ENCODE measurements around the gene SGCG.

Gene SGCG

GRCh38 chr13:23268441-23268840, 87.7 kb downstream of the SGCG start:
- TF ChIP-seq MAX (IDR thresholded peaks at IDR 0.05; ENCODE audit: low read depth, low read length), result no peak
- TF ChIP-seq MYC (IDR thresholded peaks at IDR 0.05; ENCODE audit: low read depth, low read length), result no peak
- no peak for TF ChIP-seq POLR2A (IDR thresholded peaks at IDR 0.05; ENCODE audit: extremely low read depth, insufficient read length)
- TF ChIP-seq CTCF (IDR thresholded peaks at IDR 0.05; ENCODE audit: low read depth, low read length), result no peak
- DNase-seq (ENCODE audit: low read depth), result no peak
- H3K4me3 ChIP-seq (ENCODE audit: low read depth, low read length), result no peak overlapping the region

DNA sequence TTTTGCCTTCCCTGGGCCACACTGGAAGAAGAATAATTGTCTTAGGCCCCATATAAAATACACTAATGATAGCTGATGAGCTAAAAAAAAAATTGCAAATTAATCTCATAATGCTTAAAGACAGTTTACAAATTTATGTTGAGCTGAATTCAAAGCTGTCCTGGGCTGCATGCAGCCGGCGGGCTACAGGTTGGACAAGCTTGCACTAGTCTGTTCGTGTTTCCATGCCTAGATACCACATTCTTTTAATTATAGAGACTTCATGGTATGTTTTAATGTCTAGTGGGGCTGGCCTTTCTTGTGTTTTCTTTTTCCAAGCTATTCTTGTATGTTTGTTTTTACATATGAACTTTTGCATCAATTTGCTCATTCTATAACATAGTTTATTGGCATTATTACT, 90.6 kb downstream of the SGCG start:
- H3K4me3 ChIP-seq (ENCODE audit: low read depth, low read length), result no peak overlapping the region
- TF ChIP-seq MYC (IDR thresholded peaks at IDR 0.05; ENCODE audit: low read depth, low read length) (no peak), MAX (IDR thresholded peaks at IDR 0.05; ENCODE audit: low read depth, low read length) (no peak), POLR2A (IDR thresholded peaks at IDR 0.05; ENCODE audit: extremely low read depth, insufficient read length) (no peak), CTCF (IDR thresholded peaks at IDR 0.05; ENCODE audit: low read depth, low read length) (no peak)
- no peak for DNase-seq (ENCODE audit: low read depth)

- TF ChIP-seq CTCF (IDR thresholded peaks at IDR 0.05; ENCODE audit: low read depth, low read length) (no peak), MAX (IDR thresholded peaks at IDR 0.05; ENCODE audit: low read depth, low read length) (no peak), POLR2A (IDR thresholded peaks at IDR 0.05; ENCODE audit: extremely low read depth, insufficient read length) (no peak), MYC (IDR thresholded peaks at IDR 0.05; ENCODE audit: low read depth, low read length) (no peak)
- no peak overlapping the region for H3K4me3 ChIP-seq (ENCODE audit: low read depth, low read length)
- no peak for DNase-seq (ENCODE audit: low read depth)
These were observed 92.7 kb downstream of the SGCG start for GRCh38 chr13:23273498-23273897.

- DNase-seq (ENCODE audit: low read depth), result no peak
- no peak overlapping the region for H3K4me3 ChIP-seq (ENCODE audit: low read depth, low read length)
- TF ChIP-seq CTCF (IDR thresholded peaks at IDR 0.05; ENCODE audit: low read depth, low read length) (no peak), MAX (IDR thresholded peaks at IDR 0.05; ENCODE audit: low read depth, low read length) (no peak), MYC (IDR thresholded peaks at IDR 0.05; ENCODE audit: low read depth, low read length) (no peak), POLR2A (IDR thresholded peaks at IDR 0.05; ENCODE audit: extremely low read depth, insufficient read length) (no peak)
These were observed 98.5 kb downstream of the SGCG start for GRCh38 chr13:23279321-23279720.

DNA sequence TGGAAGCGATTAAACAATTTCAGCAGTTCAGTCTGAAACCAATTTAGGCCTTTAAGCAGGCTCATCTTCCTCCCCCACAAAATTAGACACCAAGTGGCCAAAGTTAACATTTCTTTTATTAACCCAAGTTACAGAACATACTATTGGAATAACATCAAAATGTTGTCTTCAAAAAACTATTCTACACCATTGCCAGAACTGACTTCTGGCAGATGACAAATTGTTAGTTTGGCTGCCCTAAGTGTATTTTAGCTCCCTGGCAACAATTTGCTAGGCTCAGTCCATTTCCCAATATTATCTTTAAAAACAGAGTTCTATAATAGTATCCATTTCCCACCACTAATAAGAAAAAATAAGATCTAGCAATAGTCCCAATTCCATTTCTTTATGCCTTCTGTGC, 107.8 kb downstream of the SGCG start:
- TF ChIP-seq MYC (IDR thresholded peaks at IDR 0.05; ENCODE audit: low read depth, low read length) (no peak), POLR2A (IDR thresholded peaks at IDR 0.05; ENCODE audit: extremely low read depth, insufficient read length) (no peak), CTCF (IDR thresholded peaks at IDR 0.05; ENCODE audit: low read depth, low read length) (no peak), MAX (IDR thresholded peaks at IDR 0.05; ENCODE audit: low read depth, low read length) (no peak)
- no peak overlapping the region for H3K4me3 ChIP-seq (ENCODE audit: low read depth, low read length)
- no peak for DNase-seq (ENCODE audit: low read depth)

- TF ChIP-seq MAX (IDR thresholded peaks at IDR 0.05; ENCODE audit: low read depth, low read length) (no peak), CTCF (IDR thresholded peaks at IDR 0.05; ENCODE audit: low read depth, low read length) (no peak), MYC (IDR thresholded peaks at IDR 0.05; ENCODE audit: low read depth, low read length) (no peak), POLR2A (IDR thresholded peaks at IDR 0.05; ENCODE audit: extremely low read depth, insufficient read length) (no peak)
- no peak for DNase-seq (ENCODE audit: low read depth)
- H3K4me3 ChIP-seq (ENCODE audit: low read depth, low read length), result no peak overlapping the region
These were observed 108.2 kb downstream of the SGCG start for GRCh38 chr13:23288995-23289394.
